Measurements from ENCODE around the gene POM121L12. TPM values are rescaled to one million over a fixed set of nuclear protein-coding genes. Genes with fewer than 3 reads are reported as not detected.

POM121L12 gene
- total RNA-seq, 2 experiments from 2014 or later = not detected

- H2AFZ ChIP-seq (ENCODE audit: low read length) = no peak overlapping the region
- H3K4me3 ChIP-seq (ENCODE audit: low read depth, low read length, poor library complexity, severe bottlenecking) = no peak overlapping the region
- H3K4me1 ChIP-seq (ENCODE audit: insufficient read depth, low read length, poor library complexity, severe bottlenecking) = no peaks in the 10 kb centered on the region
- no peak for DNase-seq (ENCODE audit: low spot score)
- no peak overlapping the region for H3K27ac ChIP-seq (ENCODE audit: low read depth, low read length, poor library complexity, severe bottlenecking)
- 0 out of 2 replicates have a peak, but pooled peaks cover 6% of the 10 kb centered on the region for H3K9me3 ChIP-seq (ENCODE audit: low read length)
- no peaks in the 10 kb centered on the region for H3K36me3 ChIP-seq (ENCODE audit: insufficient read depth, low read length)
- H3K79me2 ChIP-seq (ENCODE audit: insufficient read depth, low read depth, low read length) = no peaks in the 10 kb centered on the region
- CTCF ChIA-PET (ENCODE audit: unreplicated experiment) = no interaction called here
- POLR2A ChIA-PET = no interaction called here
- intact Hi-C loops (cut with micrococcal nuclease; ENCODE audit: unreplicated experiment) = no loop called here
- no TSS peak for BruUV-seq (replicated peaks)
- H3K4me2 ChIP-seq (ENCODE audit: low read length) = no peak overlapping the region
- TF ChIP-seq CTCF (conservative IDR thresholded peaks at IDR 0.05; ENCODE audit: low read length) (no peak), EZH2phosphoT487 (IDR thresholded peaks at IDR 0.05; ENCODE audit: borderline replicate concordance, low read depth, low read length) (no peak)
- no peaks in the 10 kb centered on the region for H4K20me1 ChIP-seq (ENCODE audit: insufficient read depth, low read length)
- no peaks in the 10 kb centered on the region for H3K9me2 ChIP-seq (ENCODE audit: insufficient read depth, low read length)
Measured at GRCh38 chr7:53003653-53004445, 31.6 kb upstream of the POM121L12 start.

- ChIA-PET POLR2A (no interaction called here), CTCF (ENCODE audit: unreplicated experiment) (no interaction called here)
- Histone ChIP-seq H3K27ac (ENCODE audit: low read depth, low read length, poor library complexity, severe bottlenecking) (no peak overlapping the region), H3K4me2 (ENCODE audit: low read length) (no peak overlapping the region), H3K9me3 (ENCODE audit: low read length) (no peaks in the 10 kb centered on the region), H4K20me1 (ENCODE audit: insufficient read depth, low read length) (no peaks in the 10 kb centered on the region), H3K36me3 (ENCODE audit: insufficient read depth, low read length) (no peaks in the 10 kb centered on the region), H3K4me3 (ENCODE audit: low read depth, low read length, poor library complexity, severe bottlenecking) (no peak overlapping the region), H2AFZ (ENCODE audit: low read length) (no peak overlapping the region), H3K4me1 (ENCODE audit: insufficient read depth, low read length, poor library complexity, severe bottlenecking) (no peaks in the 10 kb centered on the region), H3K9me2 (ENCODE audit: insufficient read depth, low read length) (no peaks in the 10 kb centered on the region), H3K79me2 (ENCODE audit: insufficient read depth, low read depth, low read length) (no peaks in the 10 kb centered on the region)
- intact Hi-C loops (cut with micrococcal nuclease; ENCODE audit: unreplicated experiment) = no loop called here
- DNase-seq (ENCODE audit: low spot score) = no peak
- BruUV-seq (replicated peaks) = no TSS peak
- no peak for TF ChIP-seq EZH2phosphoT487 (IDR thresholded peaks at IDR 0.05; ENCODE audit: borderline replicate concordance, low read depth, low read length)
- TF ChIP-seq CTCF (conservative IDR thresholded peaks at IDR 0.05; ENCODE audit: low read length) = no peak
Measured at GRCh38 chr7:53013925-53014324, 21.5 kb upstream of the POM121L12 start.

GRCh38 chr7:53015463-53015862 is 20.0 kb upstream of the POM121L12 start:
- no peak overlapping the region for H2AFZ ChIP-seq (ENCODE audit: low read length)
- H3K79me2 ChIP-seq (ENCODE audit: insufficient read depth, low read depth, low read length) = no peaks in the 10 kb centered on the region
- no TSS peak for BruUV-seq (replicated peaks)

More at GRCh38 chr7:53015463-53015862, 20.0 kb upstream of the POM121L12 start:
- ChIA-PET POLR2A (no interaction called here), CTCF (ENCODE audit: unreplicated experiment) (no interaction called here)
- Histone ChIP-seq H3K9me3 (ENCODE audit: low read length) (no peaks in the 10 kb centered on the region), H3K36me3 (ENCODE audit: insufficient read depth, low read length) (no peaks in the 10 kb centered on the region), H3K27ac (ENCODE audit: low read depth, low read length, poor library complexity, severe bottlenecking) (no peak overlapping the region), H3K4me3 (ENCODE audit: low read depth, low read length, poor library complexity, severe bottlenecking) (no peak overlapping the region), H3K4me2 (ENCODE audit: low read length) (no peak overlapping the region), H3K4me1 (ENCODE audit: insufficient read depth, low read length, poor library complexity, severe bottlenecking) (no peaks in the 10 kb centered on the region), H4K20me1 (ENCODE audit: insufficient read depth, low read length) (no peaks in the 10 kb centered on the region), H3K9me2 (ENCODE audit: insufficient read depth, low read length) (no peaks in the 10 kb centered on the region)
- no peak for DNase-seq (ENCODE audit: low spot score)
- TF ChIP-seq CTCF (conservative IDR thresholded peaks at IDR 0.05; ENCODE audit: low read length) (no peak), EZH2phosphoT487 (IDR thresholded peaks at IDR 0.05; ENCODE audit: borderline replicate concordance, low read depth, low read length) (no peak)
- intact Hi-C loops (cut with micrococcal nuclease; ENCODE audit: unreplicated experiment) = no loop called here
